IMR-90 (cell line): ENCODE data around the gene MAT2A. TPM values are rescaled to one million over a fixed set of nuclear protein-coding genes. Genes with fewer than 3 reads are reported as not detected.
A peak's percentile ranks its signal among the peaks of the same experiment; 100 is the strongest.
"Not testable (repeated sequence)": the region's sequence is repeated elsewhere in the genome, so short reads cannot be mapped to it uniquely, and the experiment has no call there.

Experiments
- ATAC-seq: fragments of 200-7000 bp; cut with Tn5 transposase; 2 replicates; pipeline ENCODE4 v1.9.1; 2020; ENCODE audit warnings: low read depth, mild to moderate bottlenecking, moderate library complexity
- BruUV-seq: library from RNA; stranded (reverse); fragments of 400-500 nt; replicated peaks from 2 replicates; lab custom pipeline; 2021; lab: Mats Ljungman, UMichigan
- CTCF ChIA-PET: fragments of 300-600 bp; formaldehyde crosslinking; extraction: SDS; loops from one replicate; lab custom pipeline; 2021; ENCODE audit warnings: antibody characterized with exemption; lab: Yijun Ruan, JAX
- POLR2A ChIA-PET: fragments of 300-600 bp; sonication (Branson Sonifier 250); formaldehyde crosslinking; loops from one replicate; lab custom pipeline; 2022; ENCODE audit warnings: antibody characterized with exemption; ENCODE audit not compliant: unreplicated experiment; lab: Charles Lee
- DNase-seq: peaks from one replicate; pipeline ENCODE4 v3.0.0; 2013
- H2AFZ ChIP-seq: replicated peaks from 2 replicates; pipeline ENCODE3; 2013; ENCODE audit warnings: low read length, mild to moderate bottlenecking; ENCODE audit not compliant: poor library complexity
- H2AK5ac ChIP-seq: 2 replicates; pipeline ENCODE4 v1.6.1; 2013; ENCODE audit warnings: low read depth, low read length, inconsistent platforms
- H2AK9ac ChIP-seq: replicated peaks from 2 replicates; pipeline ENCODE3; 2013; ENCODE audit warnings: mild to moderate bottlenecking, low read depth, low read length, moderate library complexity; ENCODE audit not compliant: poor library complexity
- H2BK120ac ChIP-seq: 2 replicates; pipeline ENCODE4 v1.6.1; 2013; ENCODE audit warnings: low read depth, low read length, inconsistent platforms
- H2BK15ac ChIP-seq: 3 replicates; pipeline ENCODE4 v1.6.1; 2013; ENCODE audit warnings: low read depth, low read length, inconsistent platforms
- H2BK20ac ChIP-seq: 2 replicates; pipeline ENCODE4 v1.6.1; 2013; ENCODE audit warnings: low read depth, mild to moderate bottlenecking, inconsistent platforms, low read length, moderate library complexity
- H2BK5ac ChIP-seq: 2 replicates; pipeline ENCODE4 v1.6.1; 2013; ENCODE audit warnings: mild to moderate bottlenecking, low read depth, low read length, inconsistent platforms; ENCODE audit not compliant: poor library complexity, severe bottlenecking
- H3K14ac ChIP-seq: replicated peaks from 2 replicates; pipeline ENCODE4 v1.6.1; 2013; ENCODE audit warnings: low read depth, low read length, inconsistent platforms
- H3K18ac ChIP-seq: 2 replicates; pipeline ENCODE4 v1.6.1; 2013; ENCODE audit warnings: low read depth, low read length, control low read depth
- H3K23ac ChIP-seq: 2 replicates; pipeline ENCODE4 v1.6.1; 2013; ENCODE audit warnings: low read depth, low read length, inconsistent platforms
- H3K27ac ChIP-seq: 2 replicates; pipeline ENCODE4 v1.5.1; 2013; ENCODE audit warnings: mild to moderate bottlenecking, control low read depth, low read length; ENCODE audit not compliant: insufficient read depth
- H3K27me3 ChIP-seq: 2 replicates; pipeline ENCODE4 v1.6.1; 2013; ENCODE audit warnings: low read length; ENCODE audit not compliant: control insufficient read depth, insufficient read depth
- H3K36me3 ChIP-seq: 2 replicates; pipeline ENCODE4 v1.6.1; 2013; ENCODE audit warnings: low read length, mixed read lengths; ENCODE audit not compliant: control insufficient read depth, insufficient read depth
- H3K4ac ChIP-seq: 2 replicates; pipeline ENCODE4 v1.6.1; 2013; ENCODE audit warnings: low read depth, low read length, inconsistent platforms
- H3K4me1 ChIP-seq: 2 replicates; pipeline ENCODE4 v1.6.1; 2013; ENCODE audit warnings: low read length, mixed read lengths; ENCODE audit not compliant: control insufficient read depth, insufficient read depth
- H3K4me2 ChIP-seq: 2 replicates; pipeline ENCODE4 v1.6.1; 2013; ENCODE audit warnings: low read depth, mild to moderate bottlenecking, control low read depth, low read length, moderate library complexity
- H3K4me3 ChIP-seq: 2 replicates; pipeline ENCODE4 v1.5.1; 2013; ENCODE audit warnings: low read depth, mild to moderate bottlenecking, control low read depth, low read length, moderate library complexity; ENCODE audit not compliant: insufficient read depth
- H3K56ac ChIP-seq: 2 replicates; pipeline ENCODE4 v1.6.1; 2013; ENCODE audit warnings: low read length, inconsistent platforms; ENCODE audit not compliant: insufficient read depth; ENCODE audit errors: extremely low read depth
- H3K79me1 ChIP-seq, 2 experiments: 2 replicates each; pipeline ENCODE4 v1.6.1; 2013; ENCODE audit warnings: low read length in 2 of 2, inconsistent platforms in 1 of 2, low read depth in 1 of 2
- H3K9ac ChIP-seq: 2 replicates; pipeline ENCODE4 v1.6.1; 2013; ENCODE audit warnings: low read depth, low read length, control low read depth
- H3K9me1 ChIP-seq: 2 replicates; pipeline ENCODE4 v1.6.1; 2013; ENCODE audit warnings: low read length, inconsistent platforms; ENCODE audit not compliant: insufficient read depth
- H3K9me3 ChIP-seq: 2 replicates; pipeline ENCODE4 v1.6.1; 2013; ENCODE audit warnings: low read length; ENCODE audit not compliant: control insufficient read depth, insufficient read depth
- H4K20me1 ChIP-seq: 2 replicates; pipeline ENCODE4 v1.6.1; 2013; ENCODE audit warnings: low read length, inconsistent platforms; ENCODE audit not compliant: insufficient read depth
- H4K5ac ChIP-seq: 2 replicates; pipeline ENCODE4 v1.6.1; 2013; ENCODE audit warnings: mild to moderate bottlenecking, low read depth, low read length, control low read depth
- H4K8ac ChIP-seq, 2 experiments: 2 replicates each; pipeline ENCODE4 v1.6.1; 2013; ENCODE audit warnings: low read depth in 2 of 2, low read length in 2 of 2, control low read depth in 1 of 2, inconsistent platforms in 1 of 2
- H4K91ac ChIP-seq: 2 replicates; pipeline ENCODE4 v1.6.1; 2013; ENCODE audit warnings: low read depth, low read length, inconsistent platforms; ENCODE audit not compliant: insufficient read depth
- WGBS, 2 experiments: methylation state at CpG; one replicate each; pipeline versions ENCODE4 v1.1.5 to v1.1.7; 2013; ENCODE audit warnings: missing lambda C conversion rate in 2 of 2; ENCODE audit not compliant: insufficient read length in 1 of 2; ENCODE audit errors: extremely low coverage in 2 of 2; 5-methylcytosine and 5-hydroxymethylcytosine counted together
- dilution Hi-C: fragments of 300-500 bp; cut with HindIII; formaldehyde crosslinking; loops from one replicate; pipeline ENCODE4 v1.14.3; 2018; ENCODE audit warnings: low sequenced_read_pairs; ENCODE audit not compliant: unreplicated experiment
- in situ Hi-C: fragments of 300-500 bp; cut with MboI; formaldehyde crosslinking; loops from 3 replicates; pipeline ENCODE4 v1.14.3; 2019; ENCODE audit warnings: low sequenced_read_pairs, inconsistent platforms, mixed read lengths
- intact Hi-C: fragments of 100-400 bp; cut with micrococcal nuclease; formaldehyde crosslinking; loops from 2 replicates; pipeline ENCODE4 v1.10.0; 2022
- polyA plus RNA-seq, 3 experiments: library from polyadenylated mRNA; depleted of rRNA; stranded (reverse); fragments of >200 nt; gene quantifications; 2 replicates each; pipeline ENCODE4 v1.2.3, GENCODE V29; 2012; ENCODE audit warnings: low replicate concordance in 1 of 3
- total RNA-seq: library from RNA; depleted of rRNA; stranded (reverse); fragments of >200 nt; gene quantifications from 2 replicates; pipeline ENCODE4 v1.2.3, GENCODE V29; 2012

The MAT2A gene
- total and polyA plus RNA-seq, 2 of the 4 experiments (the other 2 are of a cell fraction), result 94.1 to 223 TPM

DNA sequence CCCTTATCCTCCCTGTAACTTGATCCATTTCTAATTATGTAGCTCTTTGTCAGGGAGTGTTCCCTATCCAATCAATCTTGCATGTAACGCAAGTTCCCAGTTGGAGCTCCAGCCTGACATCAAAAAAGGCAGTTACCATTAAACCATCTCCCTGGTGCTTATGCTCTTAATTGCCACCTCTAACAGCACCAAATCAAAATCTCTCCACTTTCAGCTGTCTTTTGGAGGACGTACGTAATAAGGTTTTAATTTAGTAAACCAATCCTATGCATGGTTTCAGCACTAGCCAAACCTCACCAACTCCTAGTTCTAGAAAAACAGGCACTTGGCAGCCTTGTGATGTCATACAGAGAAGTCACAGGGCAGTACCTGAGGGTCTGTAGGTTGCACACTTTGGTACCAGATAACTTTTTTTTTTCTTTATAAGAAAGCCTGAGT lies 5.3 kb downstream of the MAT2A start:
- H3K4me3 ChIP-seq, H2BK120ac ChIP-seq, H2AK9ac ChIP-seq, H2BK20ac ChIP-seq, H3K4ac ChIP-seq, dilution Hi-C loops, H3K9me1 ChIP-seq, H3K56ac ChIP-seq, H3K9me3 ChIP-seq, H3K27me3 ChIP-seq, H3K23ac ChIP-seq, H2AK5ac ChIP-seq, CTCF ChIA-PET, H4K5ac ChIP-seq, H3K14ac ChIP-seq, ATAC-seq, H3K18ac ChIP-seq, H2AFZ ChIP-seq, intact Hi-C loops, DNase-seq, H2BK15ac ChIP-seq, H4K91ac ChIP-seq, H3K4me1 ChIP-seq, in situ Hi-C loops, BruUV-seq: not testable (repeated sequence)
- Histone ChIP-seq H2BK5ac (peak overlapping the region; percentile 75), H3K9ac (peak overlapping the region; percentile 27; the same call in 1 of the 2 replicates), H3K36me3 (peaks cover 36% of the 10 kb centered on the region), H3K27ac (peak overlapping the region; percentile 39; the same call in 1 of the 2 replicates), H3K79me1 (peaks cover 7 to 47% of the 10 kb centered on the region in 2 experiments), H3K4me2 (0 out of 2 replicates have a peak overlapping the region, but pooled peaks have one; percentile 30), H4K20me1 (peaks cover 72% of the 10 kb centered on the region), H4K8ac (peak overlapping the region in 1 of 2 experiments; percentile 35; a peak in 1 of 4 replicates)
- 100% methylated on average over 3 of the region's 3 CpGs; no CpG with 5 or more reads in 1 of the 2 experiments for WGBS, 2 experiments
- POLR2A ChIA-PET, result interaction anchor here (0.6 kb wide), 2 partner anchors 93 to 231 kb away, joined by 3 to 4 read pairs; no protein-coding TSS in a partner anchor

DNA sequence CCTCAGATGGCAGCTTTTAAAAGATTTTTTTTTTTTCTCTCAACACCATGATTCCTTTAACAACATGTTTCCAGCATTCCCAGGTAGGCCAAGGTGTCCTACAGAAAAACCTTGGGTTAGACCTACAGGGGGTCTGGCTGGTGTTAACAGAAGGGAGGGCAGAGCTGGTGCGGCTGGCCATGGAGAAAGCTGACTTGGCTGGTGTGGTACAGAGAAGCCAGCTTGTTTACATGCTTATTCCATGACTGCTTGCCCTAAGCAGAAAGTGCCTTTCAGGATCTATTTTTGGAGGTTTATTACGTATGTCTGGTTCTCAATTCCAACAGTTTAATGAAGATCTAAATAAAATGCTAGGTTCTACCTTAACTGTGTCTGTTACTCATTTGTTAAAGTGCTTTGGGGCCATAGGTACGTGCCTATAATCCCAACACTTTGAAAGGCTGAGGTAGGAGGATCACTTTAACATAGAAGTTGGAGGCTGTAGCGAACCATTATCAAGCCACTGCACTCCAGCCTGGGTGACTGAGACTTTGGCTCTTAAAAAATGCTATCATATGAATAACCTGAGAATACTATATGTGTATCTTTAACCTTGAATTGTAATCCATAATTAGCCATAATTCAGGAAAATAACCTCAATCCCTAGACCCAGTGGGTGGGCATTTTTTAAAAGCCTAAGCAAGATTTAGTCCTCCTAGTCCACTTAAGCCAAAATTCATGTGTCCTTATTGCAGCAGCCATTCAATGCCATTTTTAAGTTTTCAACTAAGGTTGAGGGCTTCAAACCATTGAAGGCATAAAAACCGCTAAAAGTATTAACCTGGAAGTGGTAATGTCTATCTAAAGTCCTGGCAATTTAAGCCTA lies 6.2 kb downstream of the MAT2A start:
- H3K56ac ChIP-seq, DNase-seq, H2AFZ ChIP-seq, H3K4me2 ChIP-seq, H2BK15ac ChIP-seq, intact Hi-C loops, H4K91ac ChIP-seq, H4K5ac ChIP-seq, H2AK9ac ChIP-seq, H2BK20ac ChIP-seq, H2AK5ac ChIP-seq, H3K9ac ChIP-seq, H2BK120ac ChIP-seq, H3K18ac ChIP-seq, H3K27me3 ChIP-seq, H3K27ac ChIP-seq, dilution Hi-C loops, H3K4me3 ChIP-seq, H3K14ac ChIP-seq, H4K8ac ChIP-seq, H3K23ac ChIP-seq, BruUV-seq, H3K9me3 ChIP-seq, in situ Hi-C loops: not testable (repeated sequence)
- 80% methylated on average over 1 of the region's 5 CpGs; no CpG with 5 or more reads in 1 of the 2 experiments for WGBS, 2 experiments
- Histone ChIP-seq H3K79me1 (peaks cover 7 to 47% of the 10 kb centered on the region in 2 experiments), H3K36me3 (peaks cover 36% of the 10 kb centered on the region), H3K4ac (0 out of 2 replicates have a peak overlapping the region, but pooled peaks have one; percentile 16), H3K9me1 (peaks cover 11% of the 10 kb centered on the region; the same call in 1 of the 2 replicates), H2BK5ac (peak overlapping the region; percentile 63), H3K4me1 (peaks cover 12% of the 10 kb centered on the region), H4K20me1 (peaks cover 64% of the 10 kb centered on the region)
- POLR2A ChIA-PET, result interaction anchor here (0.6 to 1.1 kb wide), 7 partner anchors 8 to 232 kb away, joined by 3 to 4 read pairs (median 3); no protein-coding TSS in a partner anchor
- peak; percentile 2; the same call in 1 of the 2 replicates for ATAC-seq
- CTCF ChIA-PET, result interaction anchor here (0.7 kb wide), 1 partner anchor 217 kb away, joined by 3 read pairs; no protein-coding TSS in a partner anchor
